HG03521 (cell line): ENCODE data around the gene CDCP2.
"Not testable (repeated sequence)": the region's sequence is repeated elsewhere in the genome, so short reads cannot be mapped to it uniquely, and the experiment has no call there.

Experiments used
- ATAC-seq: cut with Tn5 transposase; IDR thresholded peaks from one replicate; pipeline ENCODE4 v1.9.1; 2021; ENCODE audit warnings: mild to moderate bottlenecking, moderate library complexity; ENCODE audit not compliant: unreplicated experiment

The CDCP2 gene

GRCh38 chr1:54118704-54119103, 34.1 kb downstream of the CDCP2 start:
- ATAC-seq: no peak

- ATAC-seq: no peak
Observed at GRCh38 chr1:54117815-54118563, 34.8 kb downstream of the CDCP2 start.

DNA sequence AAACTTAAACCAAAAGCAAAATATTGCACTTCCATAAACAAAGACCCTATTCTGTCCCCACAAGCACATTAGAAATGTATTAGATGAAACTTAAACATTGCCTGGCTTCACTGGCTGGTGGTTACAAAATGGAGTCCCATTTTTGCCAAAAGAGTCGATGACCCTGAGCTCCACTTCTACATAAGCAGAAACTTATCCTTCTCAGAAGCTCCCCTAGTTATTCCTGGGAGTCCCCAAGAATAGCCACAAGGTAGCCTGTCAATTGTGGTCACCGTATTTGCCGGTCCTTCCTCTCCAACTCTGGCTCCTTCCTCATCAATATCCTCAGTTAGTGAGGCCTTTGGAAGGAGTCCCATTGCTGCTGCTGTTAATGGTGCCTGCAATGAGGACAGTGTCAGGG, 37.3 kb downstream of the CDCP2 start:
- no peak for ATAC-seq

GRCh38 chr1:54114955-54115354, 37.8 kb downstream of the CDCP2 start:
- no peak for ATAC-seq

DNA sequence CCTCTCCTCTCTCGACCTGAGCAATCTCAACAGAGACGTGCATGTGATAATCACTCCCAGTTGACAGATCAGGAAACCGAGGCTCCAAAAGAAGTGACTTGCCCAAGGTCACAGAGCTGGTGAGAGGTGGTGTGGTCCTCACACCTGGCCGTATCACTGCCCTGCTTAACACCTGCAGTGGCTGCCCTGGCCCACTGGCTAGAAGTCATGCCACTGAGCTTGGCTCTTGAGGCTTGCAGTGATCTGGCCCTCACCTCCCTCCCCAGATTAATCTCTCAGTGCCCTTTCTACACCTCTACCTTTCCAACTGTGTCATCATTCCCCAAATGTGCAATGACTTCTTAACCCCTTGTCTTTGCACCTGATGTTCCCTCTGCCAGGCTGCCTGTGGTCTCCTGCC, 38.8 kb downstream of the CDCP2 start:
- no peak for ATAC-seq

GRCh38 chr1:54112705-54113368, 40.0 kb downstream of the CDCP2 start:
- ATAC-seq: no peak

GRCh38 chr1:54112027-54112426, 40.8 kb downstream of the CDCP2 start:
- ATAC-seq: no peak

DNA sequence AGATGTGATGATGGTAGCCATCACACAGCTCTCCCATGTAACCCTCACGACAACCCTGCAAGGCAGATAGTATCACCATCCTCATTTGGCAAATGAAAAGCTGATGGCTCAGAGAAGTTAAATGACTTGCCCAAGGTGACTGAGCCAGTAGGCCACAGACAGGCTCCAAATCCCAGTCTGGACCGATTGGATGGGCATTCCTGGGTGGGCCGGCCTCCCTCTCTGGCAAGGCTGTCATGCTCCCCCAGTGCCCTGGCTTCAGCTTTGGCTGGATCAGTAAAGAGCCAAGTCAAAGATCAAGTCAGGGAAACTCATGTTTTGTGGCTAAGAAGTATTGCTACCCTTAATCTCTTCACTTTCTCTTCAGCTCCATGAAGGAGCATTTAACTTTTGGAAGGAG, 41.2 kb downstream of the CDCP2 start:
- ATAC-seq: no peak

GRCh38 chr1:54110996-54111395, 41.8 kb downstream of the CDCP2 start:
- ATAC-seq: no peak

DNA sequence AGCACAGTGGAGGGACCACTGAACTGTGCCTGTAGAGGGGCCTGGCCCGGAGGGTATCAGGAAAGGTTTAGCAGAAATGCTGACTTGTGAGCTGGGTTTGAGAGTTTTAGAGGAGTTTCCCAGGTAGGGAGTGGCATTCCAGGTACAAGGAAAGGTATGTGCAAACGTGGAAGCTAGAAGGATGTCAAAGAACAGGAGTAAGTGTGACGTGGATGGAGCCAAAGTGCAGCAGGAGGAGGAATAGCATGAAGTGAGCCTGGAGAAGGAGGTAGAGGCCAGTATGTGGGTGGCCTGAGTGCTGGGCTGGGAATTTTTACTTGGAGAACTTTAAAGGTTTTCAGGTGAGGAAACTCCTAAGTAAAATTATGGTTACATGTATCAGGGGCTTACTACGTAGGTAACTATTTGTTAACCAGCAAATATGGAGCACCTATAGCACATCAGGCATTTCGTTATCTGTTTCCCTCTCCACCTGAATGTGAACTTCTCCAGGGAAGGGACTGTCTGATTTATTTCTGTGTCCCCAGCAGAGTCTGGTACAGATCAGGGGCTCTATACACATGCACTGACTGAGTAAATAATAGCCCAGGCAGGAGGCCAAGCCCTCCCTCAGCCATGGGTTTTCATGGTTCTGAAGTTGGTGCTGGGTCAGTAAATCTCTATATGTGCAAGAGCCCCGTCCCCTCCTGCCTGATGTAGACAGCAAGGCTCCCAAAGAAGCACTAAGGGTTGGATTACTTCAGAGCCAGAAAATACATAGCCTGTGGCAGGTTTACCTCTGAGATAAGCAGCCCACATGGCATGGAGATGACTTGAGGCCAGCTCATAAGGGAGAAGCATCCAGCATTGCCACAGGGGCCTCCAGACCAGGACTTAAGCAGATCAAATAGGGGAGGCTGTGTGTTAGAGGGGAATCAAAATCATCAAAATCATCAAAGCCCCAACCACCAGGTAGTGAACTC, 43.4 kb downstream of the CDCP2 start:
- no peak for ATAC-seq

GRCh38 chr1:54108156-54108555, 44.6 kb downstream of the CDCP2 start:
- no peak for ATAC-seq

- no peak for ATAC-seq
Observed at GRCh38 chr1:54107131-54107530, 45.7 kb downstream of the CDCP2 start.

GRCh38 chr1:54105736-54106269, 47.0 kb downstream of the CDCP2 start:
- ATAC-seq: no peak

GRCh38 chr1:54105080-54105479, 47.7 kb downstream of the CDCP2 start:
- ATAC-seq: no peak

DNA sequence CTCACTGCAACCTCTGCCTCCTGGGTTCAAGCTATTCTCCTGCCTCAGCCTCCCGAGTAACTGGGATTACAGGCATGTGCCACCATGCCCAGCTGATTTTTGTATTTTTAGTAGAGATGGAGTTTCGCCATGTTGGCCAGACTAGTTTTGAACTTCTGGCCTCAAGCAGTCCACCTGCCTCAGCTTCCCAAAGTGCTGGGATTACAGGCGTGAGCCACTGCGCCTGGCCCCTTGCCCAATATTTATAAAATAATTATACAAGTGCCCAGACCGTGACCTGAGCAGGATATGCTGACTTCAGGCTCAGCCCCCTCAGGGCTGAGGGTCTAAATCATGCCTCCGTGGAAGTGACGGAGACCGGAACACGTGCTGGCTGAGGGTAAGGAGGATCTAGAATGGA, 48.2 kb downstream of the CDCP2 start:
- not testable (repeated sequence) for ATAC-seq

GRCh38 chr1:54103414-54103813, 49.4 kb downstream of the CDCP2 start:
- ATAC-seq: no peak

GRCh38 chr1:54100500-54100899, 52.3 kb downstream of the CDCP2 start:
- ATAC-seq: no peak

DNA sequence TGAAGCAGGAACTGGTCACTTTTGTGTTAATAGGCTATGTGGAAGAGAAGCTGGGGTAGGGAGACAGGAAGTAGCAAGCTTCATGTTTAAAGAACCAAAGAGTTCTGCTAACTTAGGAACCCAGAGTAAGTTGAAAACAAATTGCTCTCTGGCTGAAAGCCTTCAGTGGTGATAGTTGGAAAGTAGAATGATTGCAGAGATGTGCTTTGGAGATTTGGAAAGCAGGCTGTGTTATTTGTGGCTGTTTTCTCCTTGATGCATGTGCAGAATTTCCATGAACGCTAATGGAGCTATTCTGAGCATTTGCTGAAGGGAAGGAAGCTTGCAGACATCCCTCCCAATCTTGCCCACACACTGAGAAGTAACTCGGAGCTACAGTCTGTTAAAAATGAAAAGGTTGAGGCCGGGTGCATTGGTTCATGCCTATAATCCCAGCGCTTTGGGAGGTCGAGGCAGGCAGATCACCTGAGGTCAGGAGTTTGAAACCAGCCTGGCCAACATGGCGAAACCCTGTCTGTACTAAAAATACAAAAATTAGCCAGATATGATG, 53.7 kb downstream of the CDCP2 start:
- ATAC-seq: no peak

GRCh38 chr1:54096877-54097240, 55.9 kb downstream of the CDCP2 start:
- no peak for ATAC-seq

DNA sequence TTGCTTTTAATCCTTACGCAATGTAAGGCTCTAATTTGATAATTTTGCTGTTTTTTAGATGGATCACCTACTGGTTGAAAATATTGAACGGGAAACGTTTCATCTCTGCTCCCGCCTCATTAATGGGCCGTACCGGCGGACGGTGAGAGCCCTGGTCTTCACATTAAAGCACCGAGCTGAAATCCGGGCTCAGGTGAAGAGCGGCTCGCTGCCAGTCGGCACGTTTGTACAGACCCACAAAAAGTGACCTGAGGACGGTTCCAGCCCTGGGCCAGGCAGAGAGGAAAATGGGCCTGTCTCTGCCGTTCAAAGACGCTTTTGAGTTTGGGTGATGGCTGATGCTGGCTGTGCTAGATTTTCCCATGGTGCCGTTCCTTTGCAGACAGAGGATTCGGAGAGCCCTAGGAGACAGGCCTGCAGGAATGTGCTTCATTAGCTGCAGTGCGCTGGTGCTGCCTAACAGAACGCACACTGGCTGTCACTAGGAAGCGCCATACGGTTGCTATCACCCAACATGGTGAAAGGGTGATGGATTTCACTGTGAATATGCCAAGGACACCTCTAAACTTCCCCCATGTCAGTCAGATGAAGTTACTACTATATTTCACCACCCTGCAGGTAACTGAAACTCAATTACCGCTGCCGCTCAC, 56.4 kb downstream of the CDCP2 start:
- ATAC-seq: no peak
